ENCODE results near the gene FAM240B.

DNA sequence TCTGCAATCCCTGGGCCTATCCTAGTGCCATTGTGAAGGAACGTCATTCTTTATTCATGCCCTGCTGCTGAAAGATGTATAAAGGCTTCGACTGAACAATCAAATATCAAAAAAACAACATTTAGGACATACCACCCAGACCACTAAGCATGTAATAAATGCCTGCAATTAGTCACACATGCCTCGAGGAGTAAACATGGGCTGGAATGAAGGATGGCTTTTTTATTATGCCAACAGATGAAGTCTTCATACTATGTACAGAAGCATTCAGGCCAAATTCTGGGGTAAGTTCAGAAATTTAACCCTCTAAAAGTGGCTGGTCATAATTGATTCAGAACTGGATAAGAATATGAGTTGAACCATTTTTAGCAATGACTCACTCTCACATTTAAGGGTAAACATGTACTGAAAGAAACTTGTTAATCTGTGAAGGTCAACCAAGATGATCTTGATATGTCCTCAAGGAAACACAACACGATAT lies 38.1 kb downstream of the FAM240B start:
- TF ChIP-seq JUN (IDR thresholded peaks at IDR 0.05; ENCODE audit: low read depth, low read length) (no peak), CEBPB (IDR thresholded peaks at IDR 0.05; ENCODE audit: low read depth, low read length) (no peak), ZNF274 (IDR thresholded peaks at IDR 0.05; ENCODE audit: borderline replicate concordance, extremely low read depth, low read length) (no peak), POLR2AphosphoS5 (IDR thresholded peaks at IDR 0.05; ENCODE audit: low read depth, low read length) (no peak), CREB1 (IDR thresholded peaks at IDR 0.05) (no peak), RAD21 (IDR thresholded peaks at IDR 0.05 in 1 of 2, conservative IDR thresholded peaks at IDR 0.05 in 1 of 2; ENCODE audit: low read depth in 2 of 2, low read length in 2 of 2) (no peak), RBBP5 (IDR thresholded peaks at IDR 0.05; ENCODE audit: borderline replicate concordance, low read depth, low read length) (no peak), TEAD4 (IDR thresholded peaks at IDR 0.05; ENCODE audit: low read depth, low read length) (no peak), JUND (IDR thresholded peaks at IDR 0.05; ENCODE audit: low read length) (no peak), POLR2A (IDR thresholded peaks at IDR 0.05; ENCODE audit: control extremely low read depth in 1 of 2, low read depth in 2 of 2, low read length in 2 of 2) (no peak), TBP (IDR thresholded peaks at IDR 0.05; ENCODE audit: low read depth, low read length) (no peak), NRF1 (IDR thresholded peaks at IDR 0.05; ENCODE audit: low read depth, low read length) (no peak)
- TF ChIP-seq, protein P1, sequence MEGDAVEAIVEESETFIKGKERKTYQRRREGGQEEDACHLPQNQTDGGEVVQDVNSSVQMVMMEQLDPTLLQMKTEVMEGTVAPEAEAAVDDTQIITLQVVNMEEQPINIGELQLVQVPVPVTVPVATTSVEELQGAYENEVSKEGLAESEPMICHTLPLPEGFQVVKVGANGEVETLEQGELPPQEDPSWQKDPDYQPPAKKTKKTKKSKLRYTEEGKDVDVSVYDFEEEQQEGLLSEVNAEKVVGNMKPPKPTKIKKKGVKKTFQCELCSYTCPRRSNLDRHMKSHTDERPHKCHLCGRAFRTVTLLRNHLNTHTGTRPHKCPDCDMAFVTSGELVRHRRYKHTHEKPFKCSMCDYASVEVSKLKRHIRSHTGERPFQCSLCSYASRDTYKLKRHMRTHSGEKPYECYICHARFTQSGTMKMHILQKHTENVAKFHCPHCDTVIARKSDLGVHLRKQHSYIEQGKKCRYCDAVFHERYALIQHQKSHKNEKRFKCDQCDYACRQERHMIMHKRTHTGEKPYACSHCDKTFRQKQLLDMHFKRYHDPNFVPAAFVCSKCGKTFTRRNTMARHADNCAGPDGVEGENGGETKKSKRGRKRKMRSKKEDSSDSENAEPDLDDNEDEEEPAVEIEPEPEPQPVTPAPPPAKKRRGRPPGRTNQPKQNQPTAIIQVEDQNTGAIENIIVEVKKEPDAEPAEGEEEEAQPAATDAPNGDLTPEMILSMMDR (IDR thresholded peaks at IDR 0.05; ENCODE audit: control extremely low read depth in 1 of 3, insufficient read depth in 1 of 3, low read depth in 1 of 3, low read length in 3 of 3), result no peak
- TF ChIP-seq, protein P2, sequence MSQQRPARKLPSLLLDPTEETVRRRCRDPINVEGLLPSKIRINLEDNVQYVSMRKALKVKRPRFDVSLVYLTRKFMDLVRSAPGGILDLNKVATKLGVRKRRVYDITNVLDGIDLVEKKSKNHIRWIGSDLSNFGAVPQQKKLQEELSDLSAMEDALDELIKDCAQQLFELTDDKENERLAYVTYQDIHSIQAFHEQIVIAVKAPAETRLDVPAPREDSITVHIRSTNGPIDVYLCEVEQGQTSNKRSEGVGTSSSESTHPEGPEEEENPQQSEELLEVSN (IDR thresholded peaks at IDR 0.05), result no peak

Measured in H1 (cell line).